GM18873 (cell line): Measurements from ENCODE around the gene GBF1.

Experiments used
- ATAC-seq: cut with Tn5 transposase; IDR thresholded peaks from one replicate; pipeline ENCODE4 v1.9.1; 2021; ENCODE audit warnings: mild to moderate bottlenecking, moderate library complexity, moderate number of reproducible peaks; ENCODE audit not compliant: unreplicated experiment, low FRiP score

Gene GBF1

GRCh38 chr10:102384606-102385429 is 139.5 kb downstream of the GBF1 start:
- no peak for ATAC-seq

GRCh38 chr10:102389894-102390293 is 144.6 kb downstream of the GBF1 start:
- no peak for ATAC-seq

DNA sequence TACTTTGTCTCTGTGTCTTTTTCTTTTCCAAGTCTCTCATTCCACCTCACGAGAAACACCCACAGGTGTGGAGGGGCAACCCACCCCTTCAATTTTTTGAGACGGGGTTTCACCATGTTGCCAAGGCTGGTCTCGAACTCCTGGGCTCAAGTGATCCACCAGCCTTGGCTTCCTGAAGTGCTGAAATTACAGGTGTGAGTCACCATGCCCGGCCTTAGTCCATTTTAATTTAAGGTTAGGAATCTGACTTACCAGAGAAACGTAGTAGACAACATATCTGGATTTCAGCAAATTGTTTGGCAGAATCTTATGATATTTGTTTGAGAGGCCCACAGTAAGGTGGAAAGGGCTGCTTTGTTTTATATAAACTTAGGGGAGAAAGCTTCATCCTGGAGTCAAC is 147.0 kb downstream of the GBF1 start:
- ATAC-seq, result no peak

GRCh38 chr10:102393411-102394078 is 148.2 kb downstream of the GBF1 start:
- ATAC-seq, result no peak

GRCh38 chr10:102394079-102394800 is 148.9 kb downstream of the GBF1 start:
- peak; percentile 77 for ATAC-seq

- no peak for ATAC-seq
Measured at GRCh38 chr10:102394801-102395399, 149.6 kb downstream of the GBF1 start.

DNA sequence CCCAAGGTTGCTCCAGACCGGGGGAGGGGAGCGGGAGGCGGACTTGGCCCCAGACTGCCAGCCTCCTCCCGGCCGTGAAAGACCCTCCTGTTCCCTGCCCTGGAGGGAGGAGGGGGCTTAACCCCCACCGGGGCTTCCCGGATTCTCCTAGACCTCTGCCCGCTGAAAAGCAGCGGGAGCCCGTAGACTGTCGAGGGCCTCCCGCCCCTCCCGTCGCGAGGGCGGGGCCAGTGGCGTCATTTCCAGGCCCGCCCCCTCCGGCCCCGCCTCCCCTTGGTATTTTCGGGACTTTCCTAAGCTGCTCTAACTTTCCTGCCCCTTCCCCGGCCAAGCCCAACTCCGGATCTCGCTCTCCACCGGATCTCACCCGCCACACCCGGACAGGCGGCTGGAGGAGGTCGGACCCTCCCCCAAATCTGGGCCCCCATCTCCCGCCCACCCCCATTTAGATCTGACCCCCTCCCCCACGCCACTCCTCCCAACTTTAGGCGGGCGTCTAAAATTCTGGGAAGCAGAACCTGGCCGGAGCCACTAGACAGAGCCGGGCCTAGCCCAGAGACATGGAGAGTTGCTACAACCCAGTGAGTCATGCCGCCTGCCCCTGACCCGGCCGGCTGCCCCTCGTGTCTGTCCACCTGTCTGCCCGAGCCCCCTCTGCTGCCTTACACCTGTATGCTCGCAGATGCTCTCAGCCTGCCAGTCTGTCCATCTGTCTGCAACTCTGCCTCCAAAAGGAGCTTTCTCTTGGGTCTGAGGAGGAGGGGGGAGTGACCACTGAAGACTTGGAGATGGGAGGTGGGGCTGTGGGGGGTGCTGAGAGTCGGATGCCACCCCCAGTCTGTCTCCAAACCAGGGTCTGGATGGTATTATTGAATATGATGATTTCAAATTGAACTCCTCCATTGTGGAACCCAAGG is 150.3 kb downstream of the GBF1 start, which contains the start of gene NFKB2:
TSS of gene NFKB2 (plus strand) at position 306 of the 917 bp plus-strand sequence. CDS start at position 561, 255 bp downstream.
- ATAC-seq, result no peak

DNA sequence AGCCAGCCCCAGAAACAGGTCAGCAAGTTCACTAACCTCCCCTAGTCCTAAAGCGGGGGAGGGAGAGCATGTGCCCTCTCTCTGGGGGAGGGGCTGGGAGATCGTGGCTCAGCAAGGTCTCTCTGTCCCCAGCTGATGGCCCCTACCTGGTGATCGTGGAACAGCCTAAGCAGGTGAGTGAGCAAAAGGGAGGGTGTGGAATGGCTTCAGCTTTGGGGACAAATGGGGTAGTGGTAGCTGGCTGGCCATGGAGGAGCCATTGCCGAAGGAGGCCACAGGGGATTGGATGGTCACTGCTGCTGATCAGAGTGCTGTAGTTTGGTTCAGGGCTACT is 151.0 kb downstream of the GBF1 start:
- ATAC-seq, result no peak

DNA sequence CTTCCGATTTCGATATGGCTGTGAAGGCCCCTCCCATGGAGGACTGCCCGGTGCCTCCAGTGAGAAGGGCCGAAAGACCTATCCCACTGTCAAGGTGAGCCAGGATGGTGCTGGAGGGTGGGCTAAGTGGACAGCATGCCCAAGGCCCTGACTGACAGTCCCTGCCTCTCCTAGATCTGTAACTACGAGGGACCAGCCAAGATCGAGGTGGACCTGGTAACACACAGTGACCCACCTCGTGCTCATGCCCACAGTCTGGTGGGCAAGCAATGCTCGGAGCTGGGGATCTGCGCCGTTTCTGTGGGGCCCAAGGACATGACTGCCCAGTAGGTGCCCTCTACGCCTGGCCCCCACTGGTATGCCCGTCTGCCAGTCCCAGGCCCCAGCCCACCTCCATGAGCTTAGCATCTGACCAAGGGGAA is 151.4 kb downstream of the GBF1 start:
- no peak for ATAC-seq

- ATAC-seq, result no peak
Measured at GRCh38 chr10:102397222-102398171, 152.2 kb downstream of the GBF1 start.

DNA sequence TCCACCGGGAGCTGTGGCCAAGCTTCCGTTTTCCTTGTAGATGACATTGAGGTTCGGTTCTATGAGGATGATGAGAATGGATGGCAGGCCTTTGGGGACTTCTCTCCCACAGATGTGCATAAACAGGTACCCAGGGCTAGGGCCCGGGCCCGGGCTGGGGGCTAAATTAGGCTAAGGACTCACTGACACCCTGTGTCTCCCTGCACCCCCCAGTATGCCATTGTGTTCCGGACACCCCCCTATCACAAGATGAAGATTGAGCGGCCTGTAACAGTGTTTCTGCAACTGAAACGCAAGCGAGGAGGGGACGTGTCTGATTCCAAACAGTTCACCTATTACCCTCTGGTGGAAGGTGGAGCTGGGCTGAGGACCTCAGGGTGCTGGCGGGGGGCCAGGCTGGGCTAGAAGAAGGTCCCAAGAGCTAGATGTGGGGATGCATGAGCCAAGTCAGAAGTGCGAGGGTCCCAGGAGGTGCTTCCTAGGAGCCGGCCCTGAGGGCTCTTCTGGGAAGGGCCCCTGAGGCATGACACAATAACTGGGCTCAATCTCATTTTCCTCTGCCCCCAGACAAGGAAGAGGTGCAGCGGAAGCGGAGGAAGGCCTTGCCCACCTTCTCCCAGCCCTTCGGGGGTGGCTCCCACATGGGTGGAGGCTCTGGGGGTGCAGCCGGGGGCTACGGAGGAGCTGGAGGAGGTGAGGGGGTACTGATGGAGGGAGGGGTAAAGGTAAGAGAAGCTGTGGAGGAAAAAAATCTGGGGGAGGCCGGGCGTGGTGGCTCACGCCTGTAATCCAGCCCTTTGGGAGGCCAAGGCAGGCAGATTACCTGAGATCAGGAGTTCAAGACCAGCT is 153.1 kb downstream of the GBF1 start:
- ATAC-seq, result no peak

GRCh38 chr10:102399217-102400021 is 154.1 kb downstream of the GBF1 start:
- peak; percentile 30 for ATAC-seq

DNA sequence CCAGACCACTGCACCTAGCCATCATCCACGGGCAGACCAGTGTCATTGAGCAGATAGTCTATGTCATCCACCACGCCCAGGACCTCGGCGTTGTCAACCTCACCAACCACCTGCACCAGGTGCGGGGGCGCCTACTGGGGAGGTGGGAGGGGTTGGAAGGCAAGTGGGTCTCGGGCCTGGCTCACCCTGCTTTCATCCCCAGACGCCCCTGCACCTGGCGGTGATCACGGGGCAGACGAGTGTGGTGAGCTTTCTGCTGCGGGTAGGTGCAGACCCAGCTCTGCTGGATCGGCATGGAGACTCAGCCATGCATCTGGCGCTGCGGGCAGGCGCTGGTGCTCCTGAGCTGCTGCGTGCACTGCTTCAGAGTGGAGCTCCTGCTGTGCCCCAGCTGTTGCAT is 154.7 kb downstream of the GBF1 start:
- no peak for ATAC-seq

DNA sequence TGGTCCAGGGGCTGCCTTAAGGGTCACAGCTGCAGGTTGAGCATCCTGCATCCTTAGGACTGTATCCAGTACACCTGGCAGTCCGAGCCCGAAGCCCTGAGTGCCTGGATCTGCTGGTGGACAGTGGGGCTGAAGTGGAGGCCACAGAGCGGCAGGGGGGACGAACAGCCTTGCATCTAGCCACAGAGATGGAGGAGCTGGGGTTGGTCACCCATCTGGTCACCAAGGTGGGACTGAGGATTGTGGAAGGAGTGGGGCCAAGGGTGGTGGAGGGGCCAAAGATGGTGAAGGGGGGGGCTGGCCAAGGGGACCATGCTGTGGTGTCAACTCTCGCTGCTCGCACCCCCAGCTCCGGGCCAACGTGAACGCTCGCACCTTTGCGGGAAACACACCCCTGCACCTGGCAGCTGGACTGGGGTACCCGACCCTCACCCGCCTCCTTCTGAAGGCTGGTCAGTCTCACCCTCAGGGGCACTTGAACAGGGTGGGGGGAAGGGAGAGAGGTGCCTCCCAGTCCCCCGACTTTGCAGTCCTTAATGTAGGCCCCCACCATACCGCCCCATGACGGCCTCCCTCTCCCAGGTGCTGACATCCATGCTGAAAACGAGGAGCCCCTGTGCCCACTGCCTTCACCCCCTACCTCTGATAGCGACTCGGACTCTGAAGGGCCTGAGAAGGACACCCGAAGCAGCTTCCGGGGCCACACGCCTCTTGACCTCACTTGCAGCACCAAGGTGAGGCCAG is 155.4 kb downstream of the GBF1 start:
- ATAC-seq, result no peak

DNA sequence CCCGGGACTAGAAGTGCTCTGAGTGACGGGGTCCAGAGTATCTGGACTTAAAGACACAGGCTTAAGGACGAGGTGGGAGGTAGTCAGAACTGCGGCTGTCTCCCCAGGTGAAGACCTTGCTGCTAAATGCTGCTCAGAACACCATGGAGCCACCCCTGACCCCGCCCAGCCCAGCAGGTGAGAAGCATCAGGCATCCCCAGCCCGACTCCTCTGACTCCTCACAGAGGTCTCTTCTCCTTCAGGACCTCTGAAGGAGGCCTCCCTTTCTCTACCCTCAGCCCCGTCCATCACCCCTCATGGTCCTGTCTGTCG is 156.0 kb downstream of the GBF1 start:
- no peak for ATAC-seq

DNA sequence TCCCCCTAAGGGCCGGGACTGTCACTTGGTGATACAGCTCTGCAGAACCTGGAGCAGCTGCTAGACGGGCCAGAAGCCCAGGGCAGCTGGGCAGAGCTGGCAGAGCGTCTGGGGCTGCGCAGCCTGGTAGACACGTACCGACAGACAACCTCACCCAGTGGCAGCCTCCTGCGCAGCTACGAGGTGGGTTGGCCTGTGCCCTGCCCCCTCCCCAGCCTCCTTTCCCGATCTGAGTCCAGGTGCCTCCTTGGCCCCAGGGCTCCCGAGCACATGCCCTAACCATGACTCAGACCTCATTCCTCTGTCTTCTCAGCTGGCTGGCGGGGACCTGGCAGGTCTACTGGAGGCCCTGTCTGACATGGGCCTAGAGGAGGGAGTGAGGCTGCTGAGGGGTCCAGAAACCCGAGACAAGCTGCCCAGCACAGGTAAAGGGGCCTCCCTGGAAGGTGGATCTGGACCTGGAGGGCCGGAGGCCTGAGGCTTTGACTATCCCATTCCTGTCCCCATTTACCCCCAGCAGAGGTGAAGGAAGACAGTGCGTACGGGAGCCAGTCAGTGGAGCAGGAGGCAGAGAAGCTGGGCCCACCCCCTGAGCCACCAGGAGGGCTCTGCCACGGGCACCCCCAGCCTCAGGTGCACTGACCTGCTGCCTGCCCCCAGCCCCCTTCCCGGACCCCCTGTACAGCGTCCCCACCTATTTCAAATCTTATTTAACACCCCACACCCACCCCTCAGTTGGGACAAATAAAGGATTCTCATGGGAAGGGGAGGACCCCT is 156.6 kb downstream of the GBF1 start:
- no peak for ATAC-seq
